Measurements from ENCODE around the gene BBS9.

Gene BBS9

GRCh38 chr7:33593611-33594010 is 464.2 kb downstream of the BBS9 start:
- intact Hi-C loops (cut with DNase I; ENCODE audit: low total_unique reads) = no loop called here
- H3K36me3 ChIP-seq = no peaks in the 10 kb centered on the region
- H3K27ac ChIP-seq = no peak overlapping the region
- no peak for TF ChIP-seq CTCF (IDR thresholded peaks at IDR 0.05)
- no peak overlapping the region for H3K4me3 ChIP-seq
- no peaks in the 10 kb centered on the region for H3K9me3 ChIP-seq
- no peak for DNase-seq
- no peaks in the 10 kb centered on the region for H3K27me3 ChIP-seq
- H3K4me1 ChIP-seq = peaks cover 0 to 13% (median 1%) of the 10 kb centered on the region in 4 donors

GRCh38 chr7:33596686-33597085 is 467.3 kb downstream of the BBS9 start:
- Histone ChIP-seq H3K36me3 (no peaks in the 10 kb centered on the region), H3K4me3 (no peak overlapping the region), H3K9me3 (no peaks in the 10 kb centered on the region), H3K4me1 (peaks cover 0 to 13% (median 1%) of the 10 kb centered on the region in 4 donors), H3K27ac (no peak overlapping the region), H3K27me3 (no peaks in the 10 kb centered on the region)
- no peak for TF ChIP-seq CTCF (IDR thresholded peaks at IDR 0.05)
- intact Hi-C loops (cut with DNase I; ENCODE audit: low total_unique reads) = no loop called here
- DNase-seq = no peak

- Histone ChIP-seq H3K36me3 (no peaks in the 10 kb centered on the region), H3K9me3 (no peaks in the 10 kb centered on the region), H3K27me3 (no peaks in the 10 kb centered on the region), H3K27ac (no peak overlapping the region), H3K4me3 (no peak overlapping the region), H3K4me1 (peaks cover 0 to 13% (median 1%) of the 10 kb centered on the region in 4 donors)
- DNase-seq = no peak
- no peak for TF ChIP-seq CTCF (IDR thresholded peaks at IDR 0.05)
- intact Hi-C loops (cut with DNase I; ENCODE audit: low total_unique reads) = no loop called here
These were observed 467.8 kb downstream of the BBS9 start for GRCh38 chr7:33597181-33597580.

GRCh38 chr7:33601101-33601500 is 471.7 kb downstream of the BBS9 start:
- TF ChIP-seq CTCF (IDR thresholded peaks at IDR 0.05) = no peak

GRCh38 chr7:33601884-33602283 is 472.5 kb downstream of the BBS9 start:
- Histone ChIP-seq H3K36me3 (peaks cover 0 to 8% (median 0%) of the 10 kb centered on the region in 3 donors), H3K4me3 (no peak overlapping the region), H3K9me3 (no peaks in the 10 kb centered on the region), H3K27ac (no peak overlapping the region), H3K27me3 (no peaks in the 10 kb centered on the region), H3K4me1 (peaks cover 0 to 9% (median 0%) of the 10 kb centered on the region in 4 donors)
- no peak for DNase-seq
- intact Hi-C loops (cut with DNase I; ENCODE audit: low total_unique reads) = no loop called here
- no peak for TF ChIP-seq CTCF (IDR thresholded peaks at IDR 0.05)

More at GRCh38 chr7:33601101-33601500, 471.7 kb downstream of the BBS9 start:
- Histone ChIP-seq H3K4me1 (peaks cover 0 to 13% (median 1%) of the 10 kb centered on the region in 4 donors), H3K27me3 (no peaks in the 10 kb centered on the region), H3K9me3 (no peaks in the 10 kb centered on the region), H3K36me3 (peaks cover 0 to 8% (median 0%) of the 10 kb centered on the region in 3 donors), H3K27ac (no peak overlapping the region), H3K4me3 (no peak overlapping the region)
- intact Hi-C loops (cut with DNase I; ENCODE audit: low total_unique reads) = no loop called here
- DNase-seq = no peak

GRCh38 chr7:33604056-33604455 is 474.7 kb downstream of the BBS9 start:
- intact Hi-C loops (cut with DNase I; ENCODE audit: low total_unique reads) = no loop called here
- H3K9me3 ChIP-seq = no peaks in the 10 kb centered on the region
- no peak overlapping the region for H3K27ac ChIP-seq
- H3K4me3 ChIP-seq = no peak overlapping the region
- no peak for DNase-seq
- no peak for TF ChIP-seq CTCF (IDR thresholded peaks at IDR 0.05)
- H3K36me3 ChIP-seq = peaks cover 0 to 8% (median 0%) of the 10 kb centered on the region in 3 donors
- H3K27me3 ChIP-seq = no peaks in the 10 kb centered on the region
- H3K4me1 ChIP-seq = no peaks in the 10 kb centered on the region
